ENCODE data around the gene FIZ1. TPM values are rescaled to one million over a fixed set of nuclear protein-coding genes. Genes with fewer than 3 reads are reported as not detected.
"Not testable (repeated sequence)": the region's sequence is repeated elsewhere in the genome, so short reads cannot be mapped to it uniquely, and the experiment has no call there.

FIZ1 gene
- total RNA-seq, 1 donor from 2014 or later, result 21.5 TPM

- DNase-seq (ENCODE audit: low spot score), result peak; percentile 77
These were observed 13.5 kb downstream of the FIZ1 start for GRCh38 chr19:55585658-55586339.

GRCh38 chr19:55584871-55585270 is 14.4 kb downstream of the FIZ1 start:
- Mint-ChIP-seq H3K4me1 (ENCODE audit: unreplicated experiment) (peaks cover 24% of the 10 kb centered on the region), H3K27ac (ENCODE audit: unreplicated experiment) (no peak overlapping the region), H3K36me3 (ENCODE audit: low read depth, unreplicated experiment) (peaks cover 6% of the 10 kb centered on the region), H3K9me3 (ENCODE audit: unreplicated experiment) (no peaks in the 10 kb centered on the region), H3K4me3 (ENCODE audit: unreplicated experiment) (no peak overlapping the region), H3K27me3 (ENCODE audit: unreplicated experiment) (peaks cover 13% of the 10 kb centered on the region)
- no peak for DNase-seq (ENCODE audit: low spot score)
- no peak for TF ChIP-seq CTCF (IDR thresholded peaks at IDR 0.05; ENCODE audit: unreplicated experiment)

More at GRCh38 chr19:55585658-55586339, 13.5 kb downstream of the FIZ1 start:
- TF ChIP-seq CTCF (IDR thresholded peaks at IDR 0.05; ENCODE audit: unreplicated experiment), result no peak
- H3K27me3 Mint-ChIP-seq (ENCODE audit: unreplicated experiment), result peaks cover 16% of the 10 kb centered on the region
- peaks cover 4% of the 10 kb centered on the region for H3K36me3 Mint-ChIP-seq (ENCODE audit: low read depth, unreplicated experiment)
- peak overlapping the region; percentile 82 for H3K27ac Mint-ChIP-seq (ENCODE audit: unreplicated experiment)
- H3K4me1 Mint-ChIP-seq (ENCODE audit: unreplicated experiment), result peaks cover 22% of the 10 kb centered on the region
- H3K9me3 Mint-ChIP-seq (ENCODE audit: unreplicated experiment), result no peaks in the 10 kb centered on the region
- H3K4me3 Mint-ChIP-seq (ENCODE audit: unreplicated experiment), result peak overlapping the region; percentile 89

GRCh38 chr19:55583897-55584296 is 15.4 kb downstream of the FIZ1 start:
- H3K4me3 Mint-ChIP-seq (ENCODE audit: unreplicated experiment); H3K9me3 Mint-ChIP-seq (ENCODE audit: unreplicated experiment); H3K27ac Mint-ChIP-seq (ENCODE audit: unreplicated experiment); DNase-seq (ENCODE audit: low spot score): not testable (repeated sequence)
- peaks cover 10% of the 10 kb centered on the region for H3K36me3 Mint-ChIP-seq (ENCODE audit: low read depth, unreplicated experiment)
- peaks cover 29% of the 10 kb centered on the region for H3K4me1 Mint-ChIP-seq (ENCODE audit: unreplicated experiment)
- peaks cover 13% of the 10 kb centered on the region for H3K27me3 Mint-ChIP-seq (ENCODE audit: unreplicated experiment)

- not testable (repeated sequence) for DNase-seq (ENCODE audit: low spot score); H3K9me3 Mint-ChIP-seq (ENCODE audit: unreplicated experiment); H3K4me3 Mint-ChIP-seq (ENCODE audit: unreplicated experiment); H3K27ac Mint-ChIP-seq (ENCODE audit: unreplicated experiment)
- Mint-ChIP-seq H3K4me1 (ENCODE audit: unreplicated experiment) (peaks cover 26% of the 10 kb centered on the region), H3K36me3 (ENCODE audit: low read depth, unreplicated experiment) (peaks cover 13% of the 10 kb centered on the region), H3K27me3 (ENCODE audit: unreplicated experiment) (peaks cover 10% of the 10 kb centered on the region)
These were observed 17.0 kb downstream of the FIZ1 start for GRCh38 chr19:55582284-55582683.

GRCh38 chr19:55581823-55582223 is 17.5 kb downstream of the FIZ1 start:
- H3K9me3 Mint-ChIP-seq (ENCODE audit: unreplicated experiment), result no peaks in the 10 kb centered on the region
- H3K4me1 Mint-ChIP-seq (ENCODE audit: unreplicated experiment), result peaks cover 23% of the 10 kb centered on the region
- no peak for TF ChIP-seq CTCF (IDR thresholded peaks at IDR 0.05; ENCODE audit: unreplicated experiment)
- H3K4me3 Mint-ChIP-seq (ENCODE audit: unreplicated experiment), result peak overlapping the region; percentile 98
- peaks cover 12% of the 10 kb centered on the region for H3K27me3 Mint-ChIP-seq (ENCODE audit: unreplicated experiment)
- H3K36me3 Mint-ChIP-seq (ENCODE audit: low read depth, unreplicated experiment), result peaks cover 18% of the 10 kb centered on the region
- DNase-seq (ENCODE audit: low spot score), result no peak
- no peak overlapping the region for H3K27ac Mint-ChIP-seq (ENCODE audit: unreplicated experiment)

- Mint-ChIP-seq H3K36me3 (ENCODE audit: low read depth, unreplicated experiment) (peaks cover 22% of the 10 kb centered on the region), H3K27me3 (ENCODE audit: unreplicated experiment) (peaks cover 13% of the 10 kb centered on the region), H3K27ac (ENCODE audit: unreplicated experiment) (peak overlapping the region; percentile 76), H3K4me1 (ENCODE audit: unreplicated experiment) (peaks cover 25% of the 10 kb centered on the region), H3K4me3 (ENCODE audit: unreplicated experiment) (peak overlapping the region; percentile 98), H3K9me3 (ENCODE audit: unreplicated experiment) (no peaks in the 10 kb centered on the region)
- no peak for TF ChIP-seq CTCF (IDR thresholded peaks at IDR 0.05; ENCODE audit: unreplicated experiment)
- no peak for DNase-seq (ENCODE audit: low spot score)
These were observed 18.0 kb downstream of the FIZ1 start for GRCh38 chr19:55581145-55581822.
